ENCODE measurements around the gene CT47A1.
"Not testable (repeated sequence)": the region's sequence is repeated elsewhere in the genome, so short reads cannot be mapped to it uniquely, and the experiment has no call there.

The CT47A1 gene

DNA sequence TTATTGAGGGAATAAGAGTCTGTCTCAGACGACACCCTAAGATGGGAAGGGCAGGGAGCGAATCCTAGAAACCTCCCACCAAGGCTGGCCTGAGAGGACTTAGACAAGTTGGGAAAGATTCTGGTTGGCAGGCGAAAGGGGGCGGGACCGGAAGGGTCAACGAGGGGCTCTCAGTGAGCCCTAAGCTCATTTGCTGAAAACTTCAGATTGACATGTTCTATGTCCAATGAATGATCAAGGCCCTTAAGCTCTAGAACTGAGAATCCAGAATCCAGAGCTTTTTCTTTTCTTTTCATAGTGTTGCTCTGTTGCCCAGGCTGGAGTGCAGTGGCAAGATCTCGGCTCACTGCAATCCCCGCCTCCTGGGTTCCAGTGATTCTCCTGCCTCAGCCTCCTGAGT is at the start of gene CT47A1:
Gene CT47A1 (minus strand): TSS at position 101 of the 400 bp plus-strand sequence. CDS start 231 bp downstream, outside the sequence.
- not testable (repeated sequence) for DNase-seq

DNA sequence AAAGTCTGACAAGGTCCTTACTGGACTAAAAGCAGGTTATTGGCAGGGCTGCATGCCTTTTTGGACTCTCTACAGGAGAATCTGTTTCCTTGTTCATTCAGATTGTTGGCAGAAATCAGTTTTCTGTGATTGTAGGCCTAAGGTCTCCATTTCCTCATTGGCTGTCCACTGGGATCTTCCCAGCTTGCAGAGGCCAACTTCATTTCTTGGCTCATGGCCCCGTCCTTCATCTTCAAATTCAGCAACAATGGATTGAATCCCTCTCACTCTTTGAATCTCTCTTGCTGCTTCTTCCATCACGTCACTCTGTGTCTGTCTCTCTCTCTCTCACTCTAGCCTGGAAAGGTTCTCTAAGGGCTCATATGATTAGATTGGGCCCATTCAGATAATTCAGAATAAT is 47.0 kb upstream of the CT47A1 start:
- DNase-seq, result no peak

DNA sequence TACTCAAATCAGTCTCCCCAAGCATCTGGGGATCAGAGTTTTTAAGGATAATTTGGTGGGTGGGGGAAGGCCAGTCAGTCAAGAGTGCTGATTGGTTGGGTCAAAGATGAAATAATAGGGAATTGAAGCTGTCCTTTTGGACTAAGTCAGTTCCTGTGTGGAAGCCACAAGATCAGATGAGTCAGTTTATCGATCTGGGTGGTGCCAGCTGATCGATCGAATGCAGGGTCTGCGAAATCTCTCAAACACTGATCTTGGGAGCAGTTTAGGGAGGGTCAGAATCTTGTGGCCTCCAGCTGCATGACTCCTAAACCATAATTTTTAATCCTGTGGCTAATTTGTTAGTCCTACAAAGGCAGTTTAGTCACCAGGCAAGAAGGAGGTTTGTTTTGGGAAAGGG is 44.5 kb upstream of the CT47A1 start:
- no peak for DNase-seq

- DNase-seq, result no peak
Measured at GRCh38 chrX:121028419-121028818, 42.9 kb upstream of the CT47A1 start.

DNA sequence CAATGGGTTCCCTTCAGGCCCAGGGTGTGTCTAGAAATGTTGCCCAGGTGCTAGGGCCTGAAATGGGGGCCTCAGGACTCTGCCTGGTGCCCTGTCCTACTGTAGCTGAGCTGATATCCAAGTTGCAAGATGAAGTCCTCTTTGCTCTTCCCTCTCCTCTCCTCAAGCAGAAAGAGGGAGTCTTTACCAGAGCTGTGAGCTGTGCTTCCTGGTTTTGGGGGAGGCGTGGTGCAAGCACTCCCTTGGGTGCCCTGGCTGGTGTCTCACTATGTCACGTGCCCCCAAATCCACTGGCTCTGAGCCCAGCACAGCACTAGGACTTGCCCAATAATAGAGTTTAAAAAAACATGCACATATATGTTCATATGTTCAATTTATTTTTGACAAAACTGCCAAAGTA is 29.3 kb upstream of the CT47A1 start:
- no peak for DNase-seq

DNA sequence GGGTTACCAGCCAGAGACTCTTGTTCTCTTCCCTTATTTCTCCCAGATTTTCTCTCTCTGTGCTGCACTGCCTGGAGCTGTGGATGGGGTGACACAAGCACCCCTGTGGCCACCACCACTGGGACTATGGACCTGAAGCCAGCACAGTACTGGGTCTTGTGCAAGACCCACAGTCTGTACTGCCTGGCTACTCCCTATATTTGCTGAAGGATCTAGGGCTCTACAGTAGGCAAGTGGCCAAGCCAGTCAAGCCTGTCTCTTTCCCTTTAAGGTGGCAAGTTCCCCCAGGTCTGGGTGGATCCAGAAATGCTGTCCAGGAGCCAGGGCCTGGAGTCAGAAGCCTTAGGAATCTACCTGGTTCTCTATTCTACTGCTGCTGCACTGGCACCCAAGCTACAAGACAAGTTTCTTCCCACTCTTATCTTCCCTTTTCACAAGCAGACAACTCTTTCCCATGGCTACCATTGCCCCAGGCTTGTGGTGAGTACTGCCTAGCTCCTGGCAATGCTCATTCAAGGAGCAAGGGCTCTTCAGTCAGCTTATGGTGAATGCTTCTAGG is 28.4 kb upstream of the CT47A1 start:
- DNase-seq, result no peak

DNA sequence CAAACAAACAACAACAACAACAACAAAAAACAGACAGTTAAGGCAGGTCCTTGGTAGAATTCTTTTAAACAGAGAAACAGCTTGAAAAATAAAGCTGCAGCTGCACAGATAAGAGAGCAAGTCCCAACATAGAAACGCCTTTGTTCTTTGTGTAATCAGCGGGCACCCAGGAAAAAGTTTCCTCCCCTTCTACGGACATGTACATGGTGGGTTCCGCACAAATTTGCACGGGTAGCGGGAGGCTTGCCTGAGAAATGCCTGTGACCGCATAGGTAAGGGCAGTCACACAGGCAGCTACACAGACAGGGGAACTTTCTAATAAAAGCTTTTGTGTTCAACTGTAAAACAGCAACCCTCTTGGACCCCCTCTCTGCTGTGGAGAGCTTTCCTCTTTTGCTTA is 25.7 kb upstream of the CT47A1 start:
- no peak for DNase-seq

GRCh38 chrX:121010218-121010617 is 24.7 kb upstream of the CT47A1 start:
- no peak for DNase-seq

- no peak for DNase-seq
Measured at GRCh38 chrX:121009764-121010163, 24.2 kb upstream of the CT47A1 start.

- no peak for DNase-seq
Measured at GRCh38 chrX:121008920-121009319, 23.4 kb upstream of the CT47A1 start.

DNA sequence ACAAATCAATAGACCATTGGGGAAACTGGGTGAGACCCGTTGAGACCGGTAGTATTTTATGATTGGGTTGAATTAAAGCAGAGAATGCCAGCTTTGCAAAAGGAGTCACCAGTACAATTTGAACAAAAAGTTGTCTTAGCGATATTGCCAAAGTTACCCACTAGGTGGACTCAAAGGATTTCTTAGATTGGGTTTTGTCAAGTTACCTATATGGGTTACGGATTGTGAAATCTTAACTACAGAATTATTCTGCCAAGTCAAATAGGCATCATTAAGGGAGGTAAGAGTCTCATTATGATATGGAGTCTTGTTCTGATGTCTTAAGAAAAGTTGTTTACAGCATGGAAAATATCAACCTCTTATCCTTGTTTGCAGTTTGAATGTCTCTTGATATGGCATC is 15.0 kb upstream of the CT47A1 start:
- no peak for DNase-seq

- DNase-seq, result no peak
Measured at GRCh38 chrX:120999413-120999812, 13.9 kb upstream of the CT47A1 start.

- not testable (repeated sequence) for DNase-seq
Measured at GRCh38 chrX:120956500-120956899, 29.1 kb downstream of the CT47A1 start, which contains the start of gene CT47A7. TSS of gene CT47A7 (minus strand) at chrX:120956600. CDS start at chrX:120956345, 255 bp downstream.
